GM13976 (cell line): Measurements from ENCODE around the gene STIP1.

Source experiments
- DNase-seq: peaks from one replicate; pipeline ENCODE4 v3.0.0; 2012; ENCODE audit warnings: low spot score
- in situ Hi-C: fragments of 300-500 bp; cut with MboI; formaldehyde crosslinking; loops from one replicate; pipeline ENCODE4 v1.12.0; 2022; ENCODE audit warnings: low sequenced_read_pairs, mixed read lengths, inconsistent platforms; ENCODE audit not compliant: unreplicated experiment
- TF ChIP-seq, protein P1 (sequence below): IDR thresholded peaks from 2 replicates; pipeline ENCODE4 v1.5.1; 2012; ENCODE audit warnings: borderline replicate concordance, mild to moderate bottlenecking; ENCODE audit not compliant: insufficient read depth; ENCODE audit errors: extremely low read depth, missing control alignments, control extremely low read depth

The STIP1 gene

DNA sequence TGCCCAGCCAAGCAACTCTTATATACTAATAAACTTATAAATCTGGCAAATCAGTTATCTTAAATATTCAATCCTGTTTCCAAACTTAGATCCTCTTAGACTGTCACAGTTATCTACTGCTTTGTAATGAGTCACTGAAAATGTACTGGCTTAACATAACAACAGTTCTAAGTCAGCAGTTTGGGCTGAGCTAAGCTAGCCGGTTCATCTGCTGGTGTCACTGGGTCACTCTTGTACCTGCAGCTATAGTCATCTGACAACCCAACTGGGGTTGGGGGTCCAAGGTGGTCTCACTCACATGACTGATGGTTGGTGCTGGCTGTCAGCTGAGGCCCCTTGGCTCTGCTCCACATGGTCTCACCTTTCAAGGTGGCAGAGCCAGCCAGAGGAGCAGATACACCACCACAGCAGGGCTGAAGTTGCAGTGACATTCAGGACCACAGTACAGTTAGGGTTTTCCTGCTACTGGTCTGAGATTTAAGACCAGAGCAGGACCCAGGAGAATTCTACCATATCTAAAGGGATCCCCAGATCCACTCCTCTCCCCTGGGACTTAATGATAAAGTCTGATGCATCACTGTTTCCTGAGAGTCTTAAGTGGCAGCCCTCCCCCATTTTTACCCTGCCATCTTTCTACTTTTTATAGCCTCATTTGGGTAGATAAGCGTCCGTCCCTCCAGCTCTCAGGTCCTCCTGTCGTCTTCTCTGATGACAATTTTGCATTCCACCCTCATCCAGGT, 12.2 kb upstream of the STIP1 start:
- TF ChIP-seq, protein P1, sequence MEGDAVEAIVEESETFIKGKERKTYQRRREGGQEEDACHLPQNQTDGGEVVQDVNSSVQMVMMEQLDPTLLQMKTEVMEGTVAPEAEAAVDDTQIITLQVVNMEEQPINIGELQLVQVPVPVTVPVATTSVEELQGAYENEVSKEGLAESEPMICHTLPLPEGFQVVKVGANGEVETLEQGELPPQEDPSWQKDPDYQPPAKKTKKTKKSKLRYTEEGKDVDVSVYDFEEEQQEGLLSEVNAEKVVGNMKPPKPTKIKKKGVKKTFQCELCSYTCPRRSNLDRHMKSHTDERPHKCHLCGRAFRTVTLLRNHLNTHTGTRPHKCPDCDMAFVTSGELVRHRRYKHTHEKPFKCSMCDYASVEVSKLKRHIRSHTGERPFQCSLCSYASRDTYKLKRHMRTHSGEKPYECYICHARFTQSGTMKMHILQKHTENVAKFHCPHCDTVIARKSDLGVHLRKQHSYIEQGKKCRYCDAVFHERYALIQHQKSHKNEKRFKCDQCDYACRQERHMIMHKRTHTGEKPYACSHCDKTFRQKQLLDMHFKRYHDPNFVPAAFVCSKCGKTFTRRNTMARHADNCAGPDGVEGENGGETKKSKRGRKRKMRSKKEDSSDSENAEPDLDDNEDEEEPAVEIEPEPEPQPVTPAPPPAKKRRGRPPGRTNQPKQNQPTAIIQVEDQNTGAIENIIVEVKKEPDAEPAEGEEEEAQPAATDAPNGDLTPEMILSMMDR, result no peak
- DNase-seq, result no peak
- in situ Hi-C loops, result no loop called here

DNA sequence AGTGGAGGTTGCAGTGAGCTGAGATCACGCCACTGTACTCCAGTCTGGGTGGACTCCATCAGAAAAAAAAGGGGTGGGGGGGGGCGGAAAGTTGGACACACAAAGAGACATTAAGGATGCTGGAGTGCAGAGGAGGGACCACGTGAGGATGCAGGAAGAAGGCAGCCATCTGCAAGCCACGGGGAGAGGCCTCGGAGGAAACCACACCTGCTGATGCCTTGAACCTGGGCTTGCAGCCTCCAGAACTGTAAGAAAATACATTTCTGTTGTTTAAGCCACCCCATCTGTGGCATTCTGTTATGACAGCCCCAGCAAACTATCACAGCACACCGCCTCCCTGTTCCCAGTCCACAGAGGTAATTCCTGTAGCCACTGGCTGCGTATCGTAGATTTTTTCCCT, 9.2 kb upstream of the STIP1 start:
- TF ChIP-seq, protein P1, result no peak
- in situ Hi-C loops, result no loop called here
- no peak for DNase-seq

GRCh38 chr11:64178203-64178602, 7.8 kb upstream of the STIP1 start:
- TF ChIP-seq, protein P1, result no peak
- no peak for DNase-seq
- in situ Hi-C loops, result no loop called here

DNA sequence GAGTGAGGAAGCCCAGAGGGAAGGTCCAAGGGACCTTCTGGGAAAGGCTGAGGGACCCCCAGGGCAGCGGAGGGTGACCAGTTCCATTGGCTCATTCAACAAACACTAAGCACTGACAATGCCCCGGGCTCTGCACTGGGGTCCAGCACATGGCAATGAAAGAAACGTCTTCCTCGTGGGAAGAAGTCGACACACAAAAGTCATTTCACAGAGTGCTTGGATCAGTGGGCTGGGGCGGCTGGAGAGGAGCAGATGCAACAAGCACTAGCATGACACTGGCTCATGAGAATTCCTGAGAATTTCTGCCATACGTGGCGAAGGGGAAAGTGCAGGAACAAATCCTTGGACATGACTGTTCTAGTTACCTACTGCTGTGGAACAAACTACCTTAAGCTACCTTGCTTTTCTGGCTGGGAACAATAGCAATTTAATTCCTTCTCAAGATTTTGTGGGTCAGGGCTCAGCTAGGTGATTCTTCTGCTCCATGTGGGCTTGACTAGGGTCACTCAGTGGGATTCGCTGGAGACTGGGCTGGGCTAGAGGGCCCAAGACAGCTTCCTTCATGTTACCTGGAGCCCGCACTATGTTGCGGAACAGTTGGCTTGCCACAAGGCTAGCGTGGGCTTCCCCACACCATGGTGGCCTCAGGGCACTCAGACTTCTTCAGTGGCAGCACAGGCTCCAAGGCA, 6.9 kb upstream of the STIP1 start:
- no peak for DNase-seq
- in situ Hi-C loops, result no loop called here
- TF ChIP-seq, protein P1, result no peak

GRCh38 chr11:64180891-64181290, 5.1 kb upstream of the STIP1 start:
- in situ Hi-C loops, result no loop called here
- TF ChIP-seq, protein P1, result no peak
- no peak for DNase-seq

DNA sequence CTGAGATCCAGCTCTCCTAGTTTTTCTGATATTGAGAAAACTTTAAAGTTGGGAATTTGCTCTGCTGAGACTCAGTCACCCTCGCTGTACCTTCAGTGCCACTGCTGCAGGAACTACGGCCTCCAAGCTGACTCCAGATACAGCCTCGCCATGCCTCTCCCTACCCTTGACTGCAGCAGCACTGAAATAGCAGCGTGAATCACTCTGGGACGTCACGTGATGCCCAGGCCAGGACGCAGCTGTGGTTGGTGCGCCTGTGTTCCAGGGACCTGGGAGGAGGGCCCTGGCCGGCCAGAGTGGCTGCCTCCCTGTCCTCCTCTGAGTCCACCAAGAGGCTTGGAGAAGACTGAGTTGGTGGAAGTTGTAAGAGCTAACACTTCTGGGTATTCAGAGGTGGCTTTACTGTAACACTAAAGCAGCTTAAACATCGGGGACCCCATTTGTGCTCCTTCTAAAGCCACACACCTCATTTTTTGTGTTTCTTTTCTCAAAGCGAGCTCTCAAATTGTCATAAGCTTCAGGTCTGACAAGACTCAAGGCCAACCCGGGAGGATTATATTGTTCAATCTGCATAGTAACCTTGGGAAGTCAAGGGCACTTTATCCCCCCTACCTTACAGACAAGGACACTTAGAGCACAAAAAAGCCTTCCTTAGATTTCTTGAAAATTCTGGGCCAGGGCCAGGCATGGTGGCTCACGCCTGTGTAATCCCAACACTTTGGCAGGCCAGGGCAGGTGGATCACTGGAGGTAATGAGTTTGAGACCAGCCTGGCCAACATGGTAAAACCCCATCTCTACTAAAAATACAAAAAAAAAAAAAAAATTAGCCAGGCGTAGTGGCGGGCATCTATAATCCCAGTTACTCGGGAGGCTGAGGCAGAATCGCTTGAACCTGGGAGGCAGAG, 4.2 kb upstream of the STIP1 start:
- TF ChIP-seq, protein P1, result no peak
- in situ Hi-C loops, result no loop called here
- DNase-seq, result peak; percentile 61
